HCT116 (cell line): ENCODE measurements around the gene AGBL1. TPM values are rescaled to one million over a fixed set of nuclear protein-coding genes. Genes with fewer than 3 reads are reported as not detected.

Experiments
- ATAC-seq: fragments of 200-7000 bp; cut with Tn5 transposase; 2 replicates; pipeline ENCODE4 v1.9.1; 2020; ENCODE audit warnings: mild to moderate bottlenecking, moderate library complexity
- BruUV-seq: library from RNA; stranded (reverse); fragments of 400-500 nt; replicated peaks from 2 replicates; lab custom pipeline; 2021; lab: Mats Ljungman, UMichigan
- CTCF ChIA-PET: fragments of 300-600 bp; sonication (Branson Sonifier 250); formaldehyde crosslinking; loops from one replicate; lab custom pipeline; 2021; ENCODE audit warnings: antibody characterized with exemption; lab: Charles Lee
- POLR2A ChIA-PET: fragments of 300-600, 350-600 bp; sonication (Branson Sonifier 250); formaldehyde crosslinking; loops from one replicate; lab custom pipeline; 2021; ENCODE audit warnings: antibody characterized with exemption; lab: Charles Lee
- RAD21 ChIA-PET, 2 experiments: fragments of 300-600 bp; sonication (Branson Sonifier 250); formaldehyde crosslinking; loops; one replicate each; lab custom pipeline; 2023; ENCODE audit warnings: low total read pairs in 2 of 2; ENCODE audit not compliant: uncharacterized antibody in 2 of 2, unreplicated experiment in 2 of 2, low non-redundant PET in 1 of 2; lab: Charles Lee
- DNase-seq: peaks from one replicate; pipeline ENCODE4 v3.0.0-alpha.2; 2010; ENCODE audit warnings: low read depth, low spot score
- H2AFZ ChIP-seq: fragments of 200-600 bp; shearing (Covaris generic), sonication (generic); 2 replicates; pipeline ENCODE4 v1.6.1; 2017; ENCODE audit warnings: low read depth, mixed run types, mixed read lengths, antibody characterized with exemption, low read length; ENCODE audit not compliant: poor library complexity, severe bottlenecking
- H3K27ac ChIP-seq: 2 replicates; pipeline ENCODE4 v1.5.1; 2012; ENCODE audit warnings: low read depth, low read length
- H3K27me3 ChIP-seq: fragments of 200-600 bp; sonication (generic); 2 replicates; pipeline ENCODE4 v1.6.1; 2016; ENCODE audit warnings: mixed run types, low read length, mixed read lengths; ENCODE audit not compliant: insufficient read depth
- H3K36me3 ChIP-seq, 2 experiments: fragments of 200-500 bp in 1 of 2; fragments of 200-600 bp in 1 of 2; sonication (Bioruptor generic) in 1 of 2; sonication (generic) in 1 of 2; 2 replicates each; pipeline versions ENCODE4 v1.5.1 to v1.6.1; 2014 to 2016; ENCODE audit warnings: low read length in 2 of 2, inconsistent platforms in 1 of 2, mixed read lengths in 1 of 2, mixed run types in 1 of 2; ENCODE audit not compliant: insufficient read depth in 2 of 2, control insufficient read depth in 1 of 2
- H3K4me1 ChIP-seq, 2 experiments: fragments of 200-600 bp in 1 of 2; sonication (generic) in 1 of 2; 2 replicates each; pipeline versions ENCODE4 v1.5.1 to v1.6.1; 2012 to 2017; ENCODE audit warnings: low read length in 2 of 2, inconsistent platforms in 1 of 2, mild to moderate bottlenecking in 1 of 2, mixed read lengths in 1 of 2, mixed run types in 1 of 2, moderate library complexity in 1 of 2; ENCODE audit not compliant: insufficient read depth in 2 of 2, control insufficient read depth in 1 of 2
- H3K4me2 ChIP-seq: fragments of 200-600 bp; sonication (generic); 2 replicates; pipeline ENCODE4 v1.6.1; 2017; ENCODE audit warnings: mixed run types, low read length, mixed read lengths
- H3K4me3 ChIP-seq, 2 experiments: fragments of 200-600 bp in 1 of 2; sonication (generic) in 1 of 2; replicated peaks in 1 of 2; 2 replicates each; pipeline ENCODE4 v1.5.1; 2011 to 2016; ENCODE audit warnings: low read length in 2 of 2, control low read depth in 1 of 2, low read depth in 1 of 2, mild to moderate bottlenecking in 1 of 2, mixed read lengths in 1 of 2, mixed run types in 1 of 2
- H3K79me2 ChIP-seq: fragments of 200-600 bp; sonication (generic); 2 replicates; pipeline ENCODE4 v1.6.1; 2017; ENCODE audit warnings: mild to moderate bottlenecking, mixed run types, low read length, moderate library complexity, mixed read lengths; ENCODE audit not compliant: insufficient read depth
- H3K9ac ChIP-seq: fragments of 200-600 bp; sonication (generic); 2 replicates; pipeline ENCODE4 v1.6.1; 2016; ENCODE audit warnings: low read length, mixed read lengths
- H3K9me2 ChIP-seq: fragments of 200-600 bp; sonication (generic), shearing (Covaris generic); 2 replicates; pipeline ENCODE4 v1.6.1; 2017; ENCODE audit warnings: mixed run types, mild to moderate bottlenecking, moderate library complexity; ENCODE audit not compliant: insufficient read depth
- H3K9me3 ChIP-seq, 2 experiments: fragments of 200-500 bp in 1 of 2; fragments of 200-600 bp in 1 of 2; sonication (Bioruptor generic) in 1 of 2; sonication (generic) in 1 of 2; 2 replicates each; pipeline ENCODE4 v1.6.1; 2014 to 2017; ENCODE audit warnings: low read length in 2 of 2, mixed read lengths in 2 of 2, inconsistent platforms in 1 of 2, low read depth in 1 of 2, mild to moderate bottlenecking in 1 of 2, mixed run types in 1 of 2, moderate library complexity in 1 of 2; ENCODE audit not compliant: control insufficient read depth in 1 of 2, insufficient read depth in 1 of 2
- H4K20me1 ChIP-seq: fragments of 200-600 bp; sonication (generic), shearing (Covaris generic); 2 replicates; pipeline ENCODE4 v1.6.1; 2017; ENCODE audit warnings: mixed run types, mild to moderate bottlenecking, moderate library complexity; ENCODE audit not compliant: insufficient read depth
- EGR1 ChIP-seq: IDR thresholded peaks from 2 replicates; pipeline ENCODE4 v1.6.1; 2012; ENCODE audit warnings: low read depth
- EZH2 ChIP-seq: fragments of 200-600 bp; sonication (generic); IDR thresholded peaks from 2 replicates; pipeline ENCODE4 v1.6.1; 2017; ENCODE audit warnings: antibody characterized with exemption, mixed run types
- JUND ChIP-seq: IDR thresholded peaks from 2 replicates; pipeline ENCODE4 v1.6.1; 2012
- POLR2AphosphoS5 ChIP-seq: IDR thresholded peaks from 2 replicates; pipeline ENCODE4 v1.6.1; 2011; ENCODE audit warnings: mild to moderate bottlenecking, low read depth, low read length, moderate library complexity
- SIN3A ChIP-seq: IDR thresholded peaks from 2 replicates; pipeline ENCODE4 v1.6.1; 2012; ENCODE audit warnings: low read depth
- SP1 ChIP-seq: IDR thresholded peaks from 2 replicates; pipeline ENCODE4 v1.6.1; 2012; ENCODE audit warnings: low read depth
- SRF ChIP-seq: IDR thresholded peaks from 2 replicates; pipeline ENCODE4 v1.6.1; 2012; ENCODE audit warnings: low read depth
- YY1 ChIP-seq: IDR thresholded peaks from 2 replicates; pipeline ENCODE4 v1.6.1; 2011; ENCODE audit warnings: low read length, low read depth, moderate library complexity, mild to moderate bottlenecking; ENCODE audit not compliant: insufficient replicate concordance; ENCODE audit errors: extremely low read depth
- intact Hi-C: fragments of 100-400 bp; cut with micrococcal nuclease; formaldehyde crosslinking; loops from 2 replicates; pipeline ENCODE4 v1.10.0; 2022
- total RNA-seq: library from RNA; stranded (reverse); gene quantifications from one replicate; pipeline ENCODE4 v1.2.1, GENCODE V29; 2021; ENCODE audit not compliant: unreplicated experiment
- TF ChIP-seq, protein P1 (sequence below), 3 experiments: fragments of 200-600 bp in 1 of 3; sonication (generic) in 1 of 3; IDR thresholded peaks in 2 of 3; conservative IDR thresholded peaks in 1 of 3; 2 replicates each; pipeline ENCODE4 v1.5.1; 2012 to 2017; ENCODE audit warnings: low read depth in 2 of 3, low read length in 2 of 3, antibody characterized with exemption in 1 of 3, borderline replicate concordance in 1 of 3, control low read depth in 1 of 3, mild to moderate bottlenecking in 1 of 3, mixed read lengths in 1 of 3, mixed run types in 1 of 3, moderate library complexity in 1 of 3; ENCODE audit not compliant: insufficient read depth in 1 of 3
- TF ChIP-seq, protein P2 (sequence below): IDR thresholded peaks from 2 replicates; pipeline ENCODE4 v1.6.1; 2011; ENCODE audit warnings: mild to moderate bottlenecking, low read length, moderate library complexity; ENCODE audit not compliant: insufficient replicate concordance; ENCODE audit errors: extremely low read depth
- TF ChIP-seq, protein P3 (sequence below): IDR thresholded peaks from 2 replicates; pipeline ENCODE4 v1.6.1; 2012

The AGBL1 gene
- total RNA-seq, 1 experiment from 2014 or later: not detected

DNA sequence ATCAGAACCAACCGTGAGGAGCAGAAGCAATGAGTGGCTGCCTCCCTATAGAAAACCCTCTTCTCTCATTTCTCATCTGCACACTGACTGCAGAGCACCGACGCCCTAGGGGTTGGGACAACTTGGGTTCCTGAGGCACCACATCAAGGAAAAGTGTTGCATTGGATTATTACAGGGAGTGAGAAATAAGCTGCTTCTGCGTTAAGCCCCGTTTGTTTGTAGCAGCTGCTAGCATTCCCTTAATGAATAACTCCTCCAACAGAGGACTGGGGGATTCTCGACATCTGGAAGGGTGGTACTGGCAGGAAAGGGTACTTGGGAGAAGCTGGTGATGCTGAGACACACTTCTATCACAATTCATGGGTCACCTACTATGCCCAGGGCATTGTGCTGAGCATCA lies 25.3 kb upstream of the AGBL1 start:
- DNase-seq: no peak
- CTCF ChIA-PET: no interaction called here
- RAD21 ChIA-PET: no interaction called here
- no peaks in the 10 kb centered on the region for H3K27me3 ChIP-seq
- POLR2A ChIA-PET: no interaction called here
- no peaks in the 10 kb centered on the region for H3K9me3 ChIP-seq
- H3K4me1 ChIP-seq: no peaks in the 10 kb centered on the region
- no peaks in the 10 kb centered on the region for H4K20me1 ChIP-seq
- H3K4me2 ChIP-seq: no peak overlapping the region
- no peak overlapping the region for H3K4me3 ChIP-seq
- intact Hi-C loops: no loop called here
- BruUV-seq: no TSS peak
- no peak for ATAC-seq
- no peaks in the 10 kb centered on the region for H3K36me3 ChIP-seq
- no peaks in the 10 kb centered on the region for H3K9me2 ChIP-seq
- no peaks in the 10 kb centered on the region for H3K79me2 ChIP-seq
- H3K9ac ChIP-seq: no peak overlapping the region
- no peak overlapping the region for H3K27ac ChIP-seq
- TF ChIP-seq, protein P1, sequence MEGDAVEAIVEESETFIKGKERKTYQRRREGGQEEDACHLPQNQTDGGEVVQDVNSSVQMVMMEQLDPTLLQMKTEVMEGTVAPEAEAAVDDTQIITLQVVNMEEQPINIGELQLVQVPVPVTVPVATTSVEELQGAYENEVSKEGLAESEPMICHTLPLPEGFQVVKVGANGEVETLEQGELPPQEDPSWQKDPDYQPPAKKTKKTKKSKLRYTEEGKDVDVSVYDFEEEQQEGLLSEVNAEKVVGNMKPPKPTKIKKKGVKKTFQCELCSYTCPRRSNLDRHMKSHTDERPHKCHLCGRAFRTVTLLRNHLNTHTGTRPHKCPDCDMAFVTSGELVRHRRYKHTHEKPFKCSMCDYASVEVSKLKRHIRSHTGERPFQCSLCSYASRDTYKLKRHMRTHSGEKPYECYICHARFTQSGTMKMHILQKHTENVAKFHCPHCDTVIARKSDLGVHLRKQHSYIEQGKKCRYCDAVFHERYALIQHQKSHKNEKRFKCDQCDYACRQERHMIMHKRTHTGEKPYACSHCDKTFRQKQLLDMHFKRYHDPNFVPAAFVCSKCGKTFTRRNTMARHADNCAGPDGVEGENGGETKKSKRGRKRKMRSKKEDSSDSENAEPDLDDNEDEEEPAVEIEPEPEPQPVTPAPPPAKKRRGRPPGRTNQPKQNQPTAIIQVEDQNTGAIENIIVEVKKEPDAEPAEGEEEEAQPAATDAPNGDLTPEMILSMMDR (IDR thresholded peaks at IDR 0.05 in 2 of 3, conservative IDR thresholded peaks at IDR 0.05 in 1 of 3; ENCODE audit: borderline replicate concordance in 1 of 3, insufficient read depth in 1 of 3, low read depth in 2 of 3, low read length in 2 of 3): no peak
- TF ChIP-seq, protein P2, sequence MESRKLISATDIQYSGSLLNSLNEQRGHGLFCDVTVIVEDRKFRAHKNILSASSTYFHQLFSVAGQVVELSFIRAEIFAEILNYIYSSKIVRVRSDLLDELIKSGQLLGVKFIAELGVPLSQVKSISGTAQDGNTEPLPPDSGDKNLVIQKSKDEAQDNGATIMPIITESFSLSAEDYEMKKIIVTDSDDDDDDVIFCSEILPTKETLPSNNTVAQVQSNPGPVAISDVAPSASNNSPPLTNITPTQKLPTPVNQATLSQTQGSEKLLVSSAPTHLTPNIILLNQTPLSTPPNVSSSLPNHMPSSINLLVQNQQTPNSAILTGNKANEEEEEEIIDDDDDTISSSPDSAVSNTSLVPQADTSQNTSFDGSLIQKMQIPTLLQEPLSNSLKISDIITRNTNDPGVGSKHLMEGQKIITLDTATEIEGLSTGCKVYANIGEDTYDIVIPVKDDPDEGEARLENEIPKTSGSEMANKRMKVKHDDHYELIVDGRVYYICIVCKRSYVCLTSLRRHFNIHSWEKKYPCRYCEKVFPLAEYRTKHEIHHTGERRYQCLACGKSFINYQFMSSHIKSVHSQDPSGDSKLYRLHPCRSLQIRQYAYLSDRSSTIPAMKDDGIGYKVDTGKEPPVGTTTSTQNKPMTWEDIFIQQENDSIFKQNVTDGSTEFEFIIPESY: no peak
- TF ChIP-seq, protein P3, sequence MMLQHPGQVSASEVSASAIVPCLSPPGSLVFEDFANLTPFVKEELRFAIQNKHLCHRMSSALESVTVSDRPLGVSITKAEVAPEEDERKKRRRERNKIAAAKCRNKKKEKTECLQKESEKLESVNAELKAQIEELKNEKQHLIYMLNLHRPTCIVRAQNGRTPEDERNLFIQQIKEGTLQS: no peak
- TF ChIP-seq EZH2 (no peak), SRF (no peak), YY1 (no peak), SIN3A (no peak), JUND (no peak), POLR2AphosphoS5 (no peak), SP1 (no peak), EGR1 (no peak)
- no peak overlapping the region for H2AFZ ChIP-seq
